Camera-type eye (tissue), 1 donor: ENCODE results near the gene GXYLT2. TPM values are rescaled to one million over a fixed set of nuclear protein-coding genes. Genes with fewer than 3 reads are reported as not detected.

Experiments used
- total RNA-seq: library from RNA; depleted of rRNA; stranded (reverse); fragments of >200 nt; gene quantifications from one replicate; pipeline ENCODE4 v1.2.3, GENCODE V29; 2014

Gene GXYLT2
- 33.9 TPM for total RNA-seq

GRCh38 chr3:72887705-72888545 lies at the start of gene GXYLT2:
Gene GXYLT2, plus strand, starts transcription at chr3:72888046. Its CDS starts 188 bp downstream, at chr3:72888234.

GRCh38 chr3:72847751-72848702 lies 39.8 kb upstream of the GXYLT2 start, which contains the start of gene SHQ1:
Gene SHQ1, minus strand, starts transcription at chr3:72848445. Its CDS starts 105 bp downstream, at chr3:72848340.

GRCh38 chr3:72996473-72997333 lies 108.9 kb downstream of the GXYLT2 start, which contains the start of gene PPP4R2:
Gene PPP4R2, plus strand, starts transcription at chr3:72996811. Its CDS starts 227 bp downstream, at chr3:72997038.

Other genes with a start within 250 kb of the GXYLT2 start
- gene SHQ1, start 39.6 kb upstream of the GXYLT2 start, total RNA-seq, result 26.1 TPM
- gene PPP4R2, start 108.8 kb downstream of the GXYLT2 start, total RNA-seq, result 125 TPM
- gene EBLN2, start 173.6 kb downstream of the GXYLT2 start, total RNA-seq, result 15.2 TPM